Measurements from ENCODE around the gene TTLL12.
A peak's percentile ranks its signal among the peaks of the same experiment; 100 is the strongest.

The TTLL12 gene

DNA sequence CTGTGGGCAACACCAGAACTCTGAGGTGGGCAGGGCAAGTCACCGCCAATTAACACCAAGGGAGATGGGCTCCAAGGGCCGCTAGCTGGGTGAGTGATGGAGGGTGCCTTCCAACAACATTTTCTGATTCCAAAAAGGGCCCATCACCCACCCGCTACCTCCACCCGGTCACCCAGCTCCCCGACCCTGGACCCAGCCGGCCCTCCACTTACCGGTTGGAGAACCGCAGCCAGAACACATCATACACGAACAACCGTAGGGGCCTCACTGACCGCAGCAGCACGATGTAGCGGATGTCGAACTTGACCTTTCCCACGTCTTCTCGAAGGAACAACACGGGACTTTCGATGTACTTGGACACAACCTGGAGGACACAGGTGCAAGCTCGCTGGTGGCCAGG lies 14.7 kb downstream of the TTLL12 start:
- no peak for DNase-seq (ENCODE audit: low spot score)

DNA sequence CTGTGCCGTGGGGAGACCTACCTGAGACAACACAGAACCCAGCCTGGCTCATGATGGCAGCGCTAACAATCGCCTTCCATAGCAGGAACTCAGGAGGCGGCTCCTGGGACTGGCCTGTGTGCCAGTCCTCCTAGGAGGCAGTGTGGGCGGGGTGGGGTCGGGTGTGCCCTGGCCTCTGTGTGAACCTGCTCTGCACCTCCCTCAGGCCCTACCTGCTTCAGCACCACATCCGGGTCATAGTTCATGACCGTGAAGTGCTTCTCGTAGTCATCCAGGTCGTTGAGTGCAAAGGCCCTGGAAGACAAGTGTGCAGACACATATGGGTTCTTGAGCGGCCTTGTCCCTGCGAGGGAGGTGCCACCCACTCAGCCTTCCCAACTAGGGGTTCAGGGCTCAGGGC lies 15.3 kb downstream of the TTLL12 start:
- DNase-seq (ENCODE audit: low spot score) = no peak

DNA sequence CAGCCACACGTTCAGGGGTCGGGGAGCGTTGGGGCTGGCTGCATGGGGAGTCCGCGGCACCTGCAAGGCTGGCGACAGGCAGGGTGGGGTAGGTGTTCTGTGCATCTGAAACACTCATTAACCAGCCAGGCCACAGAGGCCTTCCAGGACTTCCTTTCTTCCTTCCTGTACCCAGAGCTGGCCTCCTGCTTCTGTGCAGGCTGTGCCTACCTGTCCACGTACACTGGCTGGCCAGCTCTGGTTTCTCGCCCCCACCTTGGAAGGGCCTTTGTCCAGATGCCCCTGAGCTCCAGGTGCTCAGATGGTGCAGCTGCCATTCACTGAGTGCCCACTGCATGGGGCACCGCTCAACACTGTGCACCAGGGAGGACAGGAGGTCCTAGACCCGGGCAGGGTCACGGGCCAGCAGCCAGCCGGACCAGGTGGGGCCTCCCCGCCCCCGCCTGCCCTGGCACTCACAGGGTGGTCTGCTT lies 15.9 kb downstream of the TTLL12 start:
- DNase-seq (ENCODE audit: low spot score) = no peak

DNA sequence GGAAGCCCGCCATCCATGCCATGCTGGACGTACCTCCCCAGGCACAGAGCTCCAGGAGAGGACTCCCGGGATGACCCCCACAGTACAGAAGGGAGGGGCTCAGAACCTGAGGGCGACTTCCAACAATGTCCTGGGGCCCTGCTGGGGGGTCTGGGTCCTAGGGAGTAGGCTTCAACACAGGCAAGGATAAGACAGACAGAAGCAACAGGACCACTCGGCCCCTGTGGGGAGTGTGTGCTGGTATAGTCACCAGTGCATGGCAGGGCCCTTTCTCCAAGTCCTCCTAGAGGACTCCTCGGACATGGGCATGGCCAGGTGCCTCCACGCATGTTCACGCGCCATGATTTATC lies 16.8 kb downstream of the TTLL12 start:
- DNase-seq (ENCODE audit: low spot score) = no peak

DNA sequence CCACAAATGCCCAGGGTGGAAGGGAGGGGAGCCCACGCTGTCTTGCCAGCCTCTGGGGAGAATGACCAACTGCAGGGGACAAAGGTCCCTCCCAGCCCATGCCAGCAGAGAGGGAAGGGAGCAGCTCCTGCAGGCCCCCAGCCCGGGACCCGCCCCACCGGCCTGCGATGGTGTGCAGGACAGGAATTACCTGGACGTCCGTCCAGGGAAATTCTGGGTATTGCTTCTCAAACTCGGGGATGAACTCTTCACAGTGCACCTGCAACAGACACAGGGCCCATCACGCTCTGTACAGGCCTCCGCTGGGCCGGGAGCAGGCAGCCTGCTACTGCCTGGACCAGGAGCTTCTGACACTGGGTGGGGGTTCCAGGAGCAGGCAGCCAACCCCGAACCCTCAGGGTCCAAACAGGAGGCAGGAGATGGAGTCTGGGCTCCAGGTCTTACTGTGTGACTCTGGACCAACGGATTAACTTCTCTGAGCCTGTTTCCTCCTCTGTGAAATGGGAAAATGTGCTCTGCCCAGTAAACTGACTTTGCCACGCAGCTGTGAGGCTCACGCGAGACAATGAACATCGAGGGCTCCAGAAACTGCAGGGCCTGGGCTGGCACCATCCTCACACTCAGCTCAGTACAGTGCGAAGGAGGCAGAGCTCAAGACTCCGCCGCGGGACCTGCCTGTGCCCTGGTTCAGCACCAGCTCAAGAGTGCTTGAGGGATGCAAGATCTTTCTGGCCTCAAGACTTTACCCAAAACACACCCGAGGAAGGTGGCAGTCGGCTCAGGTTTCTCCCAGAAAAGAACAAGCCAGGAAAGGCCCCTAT lies 17.4 kb downstream of the TTLL12 start:
- no peak for DNase-seq (ENCODE audit: low spot score)

DNA sequence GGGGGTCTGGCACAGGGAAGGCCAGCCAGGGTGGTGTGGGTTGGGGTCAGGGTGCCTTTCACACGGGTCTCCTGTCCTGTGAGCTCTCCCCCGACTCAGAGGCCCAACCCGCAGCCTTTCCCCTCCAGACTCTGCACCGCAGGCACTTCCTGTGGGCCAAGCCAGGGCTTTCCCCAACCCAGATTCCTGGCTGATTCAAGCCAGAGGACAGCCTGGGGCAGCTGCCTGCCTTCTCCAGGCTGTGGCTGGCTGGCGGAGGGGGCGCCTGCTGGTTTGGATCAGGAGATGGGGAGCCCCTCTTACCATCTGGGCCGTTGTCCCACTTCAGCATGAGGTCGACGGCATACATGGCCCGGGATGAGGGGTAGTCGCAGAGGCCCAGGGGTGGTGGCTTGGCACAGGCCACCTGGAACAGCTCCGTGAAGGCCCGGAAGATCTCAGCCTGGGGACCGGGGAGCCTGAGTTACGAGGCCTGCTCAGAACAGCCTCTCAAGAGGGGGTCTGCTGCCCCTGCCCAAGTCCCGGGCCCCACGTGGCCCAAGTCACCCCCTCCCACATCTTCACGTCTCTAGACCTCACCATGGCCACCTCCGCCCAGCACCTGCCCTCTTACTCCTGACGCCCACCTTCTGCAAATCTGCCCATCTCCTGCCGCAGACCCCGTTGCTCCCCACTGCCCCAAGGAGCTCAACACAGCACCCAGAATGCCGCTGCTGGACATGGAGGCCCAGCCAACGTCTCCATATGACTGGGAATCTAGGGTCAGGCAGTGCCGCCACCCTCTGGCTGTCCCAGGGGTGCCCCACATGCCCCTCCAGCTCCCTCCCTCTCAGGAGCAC lies 18.2 kb downstream of the TTLL12 start:
- no peak for DNase-seq (ENCODE audit: low spot score)

DNA sequence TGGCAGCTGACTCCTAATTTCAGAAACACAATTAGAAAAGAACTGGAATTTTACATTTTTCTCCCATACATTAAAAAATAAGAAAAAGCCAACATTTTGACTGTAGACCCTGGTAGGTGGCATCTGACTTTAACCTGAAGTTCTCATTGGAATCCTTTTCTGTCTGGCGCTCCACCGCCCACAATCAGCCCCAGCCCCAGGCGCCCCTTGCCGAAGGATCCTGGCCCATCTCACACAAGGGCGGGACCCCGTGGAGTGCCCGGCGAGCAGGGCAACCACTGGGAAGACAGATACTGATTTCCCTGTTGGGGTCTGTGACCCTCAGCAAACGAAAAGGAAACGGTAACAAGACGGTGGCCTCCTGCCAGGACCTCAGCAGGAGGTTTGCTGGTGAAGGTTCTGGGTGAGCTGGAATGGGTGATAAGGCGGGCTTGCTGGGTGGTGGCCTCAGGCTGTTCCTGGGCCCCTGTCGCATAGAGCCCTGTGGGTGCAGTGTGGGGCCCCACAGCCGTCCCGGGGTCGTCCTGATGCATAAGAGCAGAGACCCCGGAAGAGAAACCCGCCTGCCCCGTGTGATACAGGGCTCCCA lies 19.8 kb downstream of the TTLL12 start:
- peak; percentile 66 for DNase-seq (ENCODE audit: low spot score)

DNA sequence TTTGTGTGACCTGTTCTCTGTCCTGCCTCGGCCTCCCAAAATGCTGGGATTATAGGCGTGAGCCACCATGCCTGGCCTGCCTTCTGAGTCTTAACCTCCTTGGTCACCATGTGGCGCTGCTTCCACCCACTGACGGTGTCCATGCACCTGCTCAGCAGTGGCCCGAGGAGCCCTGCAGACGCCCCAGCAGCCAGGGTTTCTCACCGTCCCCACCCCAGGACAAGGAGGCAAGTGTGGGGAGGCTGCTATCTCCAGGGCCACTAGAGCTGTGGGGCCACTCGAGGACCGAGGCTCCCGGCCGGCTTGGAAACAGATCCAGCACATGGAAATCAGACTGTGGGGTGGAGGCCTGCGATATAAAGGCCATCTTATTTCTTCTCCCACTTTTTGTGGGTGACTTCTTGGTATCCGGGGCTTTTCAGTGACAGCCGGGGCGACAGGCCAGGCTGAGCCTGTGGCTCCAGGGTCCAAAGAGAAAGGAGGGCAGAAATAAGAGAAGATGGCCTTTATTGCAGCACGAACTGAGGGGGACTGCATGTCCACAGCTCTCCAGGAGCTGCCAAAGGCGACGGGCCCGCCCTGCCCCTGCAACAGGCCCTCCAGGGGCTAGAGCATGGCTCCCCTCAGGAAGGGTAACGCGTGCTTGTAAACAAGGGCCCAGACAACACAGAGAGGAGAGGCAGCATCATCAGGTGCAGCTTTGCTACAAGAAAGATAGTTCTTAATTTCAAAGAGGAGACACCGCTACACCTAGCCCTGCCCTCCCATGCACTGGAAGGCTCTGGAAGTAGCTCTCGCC lies 20.6 kb downstream of the TTLL12 start:
- DNase-seq (ENCODE audit: low spot score) = no peak

DNA sequence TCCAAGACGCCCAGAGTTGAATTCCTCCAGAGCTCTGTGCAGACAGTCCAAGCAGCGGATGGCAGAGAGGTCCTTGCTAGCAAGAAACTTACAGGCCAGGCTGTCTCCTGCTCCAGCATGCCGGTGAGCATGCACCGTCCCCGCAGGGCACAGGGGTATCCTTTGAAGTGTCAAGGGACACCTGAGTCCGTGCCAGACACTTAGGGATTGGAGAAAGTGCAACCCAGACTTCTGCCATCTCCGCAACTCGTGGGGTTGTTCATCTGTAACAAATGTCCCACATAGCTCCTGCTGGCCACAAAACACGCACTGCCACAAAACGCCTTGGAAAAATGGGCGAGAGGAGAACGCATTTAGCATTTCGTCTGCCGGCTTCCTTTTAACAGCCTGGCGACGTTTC lies 22.3 kb downstream of the TTLL12 start:
- DNase-seq (ENCODE audit: low spot score) = no peak

DNA sequence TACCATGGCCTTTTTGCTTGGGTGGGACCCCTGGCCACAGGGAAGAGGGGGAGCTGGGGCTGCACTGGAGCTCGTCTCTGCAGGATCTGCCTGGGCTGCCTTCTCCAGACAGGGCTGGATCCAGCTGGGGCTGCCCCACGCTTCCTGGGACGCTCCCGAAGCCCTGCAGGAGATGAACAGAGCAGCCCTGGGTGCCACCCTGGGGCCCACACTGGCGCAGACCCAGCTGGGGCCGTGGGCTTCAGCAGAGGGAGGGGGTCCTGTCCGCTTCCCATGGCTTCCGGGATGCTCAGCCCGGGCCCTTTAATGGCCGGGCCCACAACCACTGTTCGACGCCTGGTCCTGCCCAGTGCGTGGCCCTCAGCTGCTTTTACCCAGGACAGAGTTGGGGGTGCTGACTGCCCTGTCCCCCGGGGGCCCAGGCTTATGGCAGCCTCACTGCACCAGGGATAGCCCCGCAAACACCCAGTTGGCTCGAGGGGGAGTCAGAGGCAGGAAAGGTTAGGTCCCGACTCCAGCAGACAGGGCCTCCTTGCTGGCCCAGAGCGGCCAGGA lies 23.6 kb downstream of the TTLL12 start:
- no peak for DNase-seq (ENCODE audit: low spot score)

DNA sequence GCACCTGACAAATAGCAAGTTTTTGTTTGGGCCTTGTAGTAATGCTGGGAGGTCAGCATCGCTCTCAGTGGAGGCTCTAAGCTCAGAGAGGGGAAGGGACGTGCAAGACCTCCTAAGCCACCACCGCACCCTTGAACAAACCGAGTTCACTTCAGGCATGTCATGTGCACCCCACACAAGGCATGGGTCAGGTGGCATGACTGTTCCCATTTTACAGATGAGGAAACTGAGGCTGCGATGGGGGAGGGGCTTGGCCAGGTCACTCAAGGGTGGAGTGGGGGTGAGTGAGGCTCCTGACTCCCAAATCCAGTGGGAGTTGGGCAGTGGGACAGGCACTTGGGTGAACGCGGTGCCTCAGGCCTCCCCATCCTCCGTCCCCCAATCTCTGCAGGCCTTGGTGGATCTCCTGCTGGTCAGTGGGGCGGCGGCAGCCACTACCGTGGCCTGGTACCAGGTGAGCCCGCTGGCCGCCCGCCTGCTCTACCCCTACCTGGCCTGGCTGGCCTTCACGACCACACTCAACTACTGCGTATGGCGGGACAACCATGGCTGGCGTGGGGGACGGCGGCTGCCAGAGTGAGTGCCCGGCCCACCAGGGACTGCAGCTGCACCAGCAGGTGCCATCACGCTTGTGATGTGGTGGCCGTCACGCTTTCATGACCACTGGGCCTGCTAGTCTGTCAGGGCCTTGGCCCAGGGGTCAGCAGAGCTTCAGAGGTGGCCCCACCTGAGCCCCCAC lies 24.4 kb downstream of the TTLL12 start:
- DNase-seq (ENCODE audit: low spot score) = no peak

DNA sequence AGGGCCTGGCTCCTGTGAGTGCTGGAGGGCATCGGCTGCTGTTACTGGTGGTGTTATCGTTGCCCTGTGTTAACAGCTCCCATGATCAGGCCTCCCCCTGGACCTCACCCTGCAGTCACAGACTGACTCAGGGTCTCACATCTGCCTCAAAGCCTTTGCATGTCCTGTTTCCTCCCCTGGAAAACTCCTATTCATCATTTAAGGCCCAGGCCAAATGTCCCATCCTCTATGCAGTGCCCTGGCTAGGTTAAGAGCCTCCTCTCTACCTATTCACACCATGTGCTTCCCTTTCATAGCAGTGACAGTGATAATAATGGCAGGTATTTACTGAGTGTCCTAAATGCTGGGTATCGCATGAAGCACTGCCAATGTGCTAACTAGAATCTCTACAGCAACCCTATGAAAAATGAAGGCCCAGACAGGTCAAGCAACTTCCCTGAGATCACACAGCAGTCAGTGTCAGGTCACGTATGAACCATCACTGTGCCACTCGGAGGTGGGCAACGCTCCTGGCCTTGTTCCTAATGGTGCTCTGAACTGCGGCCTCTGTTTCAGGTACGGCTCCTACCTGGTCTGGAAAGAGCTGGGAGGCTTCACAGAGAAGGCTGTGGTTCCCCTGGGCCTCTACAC lies 26.3 kb downstream of the TTLL12 start:
- DNase-seq (ENCODE audit: low spot score) = no peak

DNA sequence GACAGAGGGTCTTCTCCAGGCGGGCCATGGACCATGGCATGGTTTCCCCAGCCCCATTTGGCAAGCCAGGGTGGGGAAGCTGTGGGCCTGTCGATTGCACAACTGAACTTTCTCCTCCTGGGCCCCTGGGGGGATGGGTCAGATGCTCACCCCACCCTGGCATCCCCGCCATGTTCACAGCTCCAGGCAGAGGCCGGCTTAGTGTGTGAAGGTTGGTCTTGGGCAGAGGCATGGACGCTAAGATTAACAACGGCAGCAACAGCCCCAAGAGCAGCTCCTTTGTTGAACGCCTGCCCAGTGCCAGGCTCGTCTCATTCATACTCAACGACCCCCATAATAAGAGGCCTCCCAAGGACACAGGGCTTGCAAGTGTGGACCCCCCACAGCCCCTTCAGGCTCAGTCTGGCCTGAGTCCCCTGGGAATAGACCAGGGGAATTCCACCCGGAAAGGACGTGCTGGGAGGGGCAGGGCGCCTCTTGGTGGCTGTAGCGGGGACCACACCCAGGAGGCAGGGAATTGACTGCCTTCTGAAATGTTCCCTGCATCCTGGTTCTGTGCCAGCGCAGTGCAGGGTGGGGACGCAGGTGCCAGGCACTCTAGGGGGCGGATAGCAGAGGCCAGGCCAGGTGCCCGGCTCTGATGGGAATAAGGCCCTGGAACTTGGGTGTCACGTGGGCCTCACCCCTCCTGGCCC lies 27.3 kb downstream of the TTLL12 start:
- DNase-seq (ENCODE audit: low spot score) = no peak

DNA sequence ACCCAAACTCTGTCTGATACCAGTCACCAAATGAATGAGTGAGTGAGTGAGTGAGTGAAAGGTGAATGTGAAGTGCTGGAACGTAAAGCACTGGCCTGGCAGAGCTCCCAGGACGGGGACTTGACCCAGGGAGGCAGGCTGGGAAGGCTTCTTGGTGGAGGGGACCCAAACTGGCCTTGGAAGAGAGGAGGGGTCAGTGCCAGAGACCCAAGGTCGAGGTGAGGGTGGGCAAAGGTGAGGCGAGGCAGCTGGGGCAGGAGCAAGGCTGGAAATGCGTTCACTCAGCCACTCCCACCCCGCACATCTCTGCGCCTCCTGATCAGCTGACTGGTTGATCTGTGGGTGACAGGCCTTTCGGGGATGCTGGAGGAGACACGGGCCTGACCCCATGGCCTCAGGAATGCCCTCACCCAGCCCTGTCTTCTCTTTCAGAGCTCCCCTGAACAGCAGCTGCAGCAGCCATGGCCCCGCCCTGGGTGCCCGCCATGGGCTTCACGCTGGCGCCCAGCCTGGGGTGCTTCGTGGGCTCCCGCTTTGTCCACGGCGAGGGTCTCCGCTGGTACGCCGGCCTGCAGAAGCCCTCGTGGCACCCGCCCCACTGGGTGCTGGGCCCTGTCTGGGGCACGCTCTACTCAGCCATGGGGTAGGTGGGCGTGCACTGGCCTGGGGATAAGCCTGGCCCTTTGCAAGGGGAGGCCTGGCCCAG lies 28.0 kb downstream of the TTLL12 start:
- no peak for DNase-seq (ENCODE audit: low spot score)

DNA sequence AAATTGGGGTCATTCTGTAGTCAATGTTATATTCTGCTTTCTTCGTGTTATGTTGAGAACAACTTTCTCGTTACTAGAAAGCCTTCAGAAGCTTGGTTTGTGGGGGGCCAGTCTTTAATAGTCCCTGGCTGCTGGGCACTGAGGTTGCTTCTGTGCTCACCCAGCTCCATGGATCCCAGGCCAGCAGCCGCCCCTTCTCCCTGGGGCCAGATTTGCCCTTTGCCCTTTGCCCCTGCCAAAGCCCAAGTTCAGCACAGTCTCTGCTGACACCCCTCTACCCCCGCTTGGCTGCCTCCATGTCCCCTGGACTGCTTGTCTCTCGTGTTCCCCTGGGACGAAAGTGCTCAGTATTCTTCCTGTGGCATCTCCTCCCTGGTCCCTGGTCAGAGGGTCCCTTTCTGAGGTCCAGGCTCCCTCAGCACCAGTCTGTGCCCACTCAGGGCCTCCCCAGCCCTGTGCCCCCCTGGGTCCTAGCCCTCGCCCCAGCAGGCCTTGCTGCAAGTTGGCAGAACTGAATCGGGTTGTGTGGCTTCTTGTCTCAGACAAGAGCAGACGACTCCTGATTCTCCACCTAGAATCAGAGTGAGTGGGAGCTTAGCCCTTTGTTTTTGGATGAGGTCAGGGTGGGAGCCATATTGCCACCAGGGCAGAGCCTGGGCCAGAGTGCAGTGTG lies 28.9 kb downstream of the TTLL12 start:
- no peak for DNase-seq (ENCODE audit: low spot score)

DNA sequence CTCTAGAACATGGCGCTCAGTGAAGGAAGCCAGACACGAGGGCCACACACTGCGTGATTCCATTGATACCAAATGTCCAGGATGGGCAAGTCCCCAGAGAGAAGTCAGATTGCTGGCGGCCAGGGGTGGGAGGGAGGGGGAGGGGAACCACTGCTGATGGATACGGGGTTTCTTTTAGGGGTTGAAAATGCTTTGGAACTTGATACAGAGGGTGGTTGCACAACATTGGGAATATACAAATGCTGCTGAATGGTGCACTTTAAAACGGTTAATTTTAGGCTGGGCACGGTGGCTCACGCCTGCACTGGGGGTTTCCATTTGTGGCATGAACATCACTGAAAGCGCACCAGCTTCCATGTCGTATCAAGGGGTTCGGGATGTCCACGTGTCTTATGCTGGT lies 30.5 kb downstream of the TTLL12 start:
- DNase-seq (ENCODE audit: low spot score) = no peak

DNA sequence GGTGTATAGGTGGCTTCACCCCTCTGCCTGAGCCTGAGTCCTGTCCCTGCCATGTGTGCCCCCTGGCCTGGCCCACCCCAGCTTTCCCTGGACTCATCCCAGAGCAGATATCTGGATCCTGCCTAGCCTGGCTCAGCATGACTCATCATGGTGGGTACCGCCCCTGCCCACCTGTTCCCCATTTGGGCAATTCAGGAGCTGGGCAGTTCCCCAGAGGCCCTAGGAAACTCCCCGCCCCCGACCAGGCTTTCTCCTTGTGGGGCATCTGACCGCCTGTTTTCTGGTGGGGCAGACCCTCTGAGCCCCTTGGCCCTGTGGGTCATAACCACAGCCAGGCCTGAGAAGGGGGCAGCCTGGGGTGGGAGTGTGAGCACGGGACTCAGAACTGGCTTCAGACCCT lies 31.1 kb downstream of the TTLL12 start:
- DNase-seq (ENCODE audit: low spot score) = no peak

DNA sequence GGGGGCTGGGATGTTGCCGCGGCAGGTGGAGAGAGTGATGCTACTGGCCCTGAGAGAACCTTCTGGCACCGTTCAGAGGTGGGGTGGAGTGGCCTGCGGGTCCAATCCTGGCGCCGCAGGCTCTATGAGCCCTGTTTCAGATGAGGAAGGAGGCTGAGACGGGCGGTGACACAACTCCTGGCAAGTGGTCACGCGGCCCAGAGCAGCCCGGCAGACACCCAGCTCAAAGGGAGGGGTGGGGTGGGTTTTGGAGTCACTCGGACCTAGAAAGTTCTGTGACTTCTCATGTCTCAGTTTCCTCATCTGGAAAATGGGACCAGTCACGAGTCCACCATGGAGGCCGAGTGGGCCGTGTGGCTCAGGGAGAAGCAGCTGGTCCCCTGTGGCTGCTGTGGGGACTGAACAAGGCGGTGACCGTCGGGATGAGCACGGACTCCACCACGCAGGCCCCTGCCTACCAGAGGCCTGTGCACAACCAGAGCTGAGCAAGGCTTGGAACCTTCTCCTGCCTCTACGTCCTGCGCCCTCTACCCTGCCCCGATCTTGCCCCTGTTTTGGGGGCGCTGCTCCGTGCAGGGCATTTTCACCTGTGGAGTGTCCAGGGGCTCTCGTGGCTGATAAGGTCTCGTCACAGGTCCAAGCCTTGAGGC lies 31.9 kb downstream of the TTLL12 start:
- no peak for DNase-seq (ENCODE audit: low spot score)
